Fibroblast of the conjunctiva (primary cell): ENCODE measurements around the gene PPP1CC.

ENCODE experiments used
- DNase-seq: peaks from one replicate; pipeline ENCODE4 v3.0.0-alpha.2; 2010; ENCODE audit warnings: low read depth

Gene PPP1CC

GRCh38 chr12:110687396-110688169, 55.1 kb downstream of the PPP1CC start:
- no peak for DNase-seq

- no peak for DNase-seq
These were observed 56.3 kb downstream of the PPP1CC start for GRCh38 chr12:110686294-110686903.

GRCh38 chr12:110684312-110684836, 58.3 kb downstream of the PPP1CC start:
- no peak for DNase-seq

DNA sequence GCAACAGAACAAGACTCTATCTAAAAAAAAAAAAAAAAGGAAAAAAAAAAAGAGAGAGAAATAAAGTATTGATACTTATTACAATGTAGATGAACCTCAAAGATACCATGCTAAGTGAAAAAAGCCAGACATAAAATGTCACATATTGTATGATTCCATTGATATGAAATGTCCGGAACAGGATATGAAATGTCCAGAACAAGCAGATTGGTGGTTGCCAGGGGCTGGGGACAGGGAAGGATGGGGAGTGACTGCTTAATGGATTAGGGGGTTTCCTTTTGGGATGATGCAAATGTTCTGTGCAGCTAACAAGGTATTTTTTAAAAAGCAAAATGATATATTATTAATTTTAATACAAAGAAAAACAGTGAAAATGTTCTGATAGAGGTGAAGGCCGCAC, 58.8 kb downstream of the PPP1CC start:
- DNase-seq, result no peak

DNA sequence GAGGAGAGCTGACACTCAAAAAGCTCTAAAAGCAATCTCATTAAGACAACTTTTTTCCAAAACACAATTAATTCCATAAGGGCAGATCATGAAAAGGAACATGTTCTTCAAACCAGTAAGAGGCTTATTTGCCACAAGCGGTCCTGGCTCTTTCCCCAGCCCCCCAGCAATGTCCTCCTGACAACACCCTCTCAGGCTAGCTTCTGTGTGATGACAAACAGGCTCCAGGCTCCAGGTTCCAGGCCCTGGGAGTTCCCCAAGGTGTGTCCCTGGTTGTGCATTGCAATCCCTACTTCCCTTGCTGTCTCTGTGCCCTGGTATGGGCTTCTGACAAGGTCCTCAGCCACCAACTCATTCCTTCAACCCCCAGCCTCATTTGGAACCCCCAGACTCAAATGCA, 62.7 kb downstream of the PPP1CC start:
- no peak for DNase-seq

- no peak for DNase-seq
These were observed 63.5 kb downstream of the PPP1CC start for GRCh38 chr12:110679201-110679600.

- no peak for DNase-seq
These were observed 64.7 kb downstream of the PPP1CC start for GRCh38 chr12:110677982-110678381.

DNA sequence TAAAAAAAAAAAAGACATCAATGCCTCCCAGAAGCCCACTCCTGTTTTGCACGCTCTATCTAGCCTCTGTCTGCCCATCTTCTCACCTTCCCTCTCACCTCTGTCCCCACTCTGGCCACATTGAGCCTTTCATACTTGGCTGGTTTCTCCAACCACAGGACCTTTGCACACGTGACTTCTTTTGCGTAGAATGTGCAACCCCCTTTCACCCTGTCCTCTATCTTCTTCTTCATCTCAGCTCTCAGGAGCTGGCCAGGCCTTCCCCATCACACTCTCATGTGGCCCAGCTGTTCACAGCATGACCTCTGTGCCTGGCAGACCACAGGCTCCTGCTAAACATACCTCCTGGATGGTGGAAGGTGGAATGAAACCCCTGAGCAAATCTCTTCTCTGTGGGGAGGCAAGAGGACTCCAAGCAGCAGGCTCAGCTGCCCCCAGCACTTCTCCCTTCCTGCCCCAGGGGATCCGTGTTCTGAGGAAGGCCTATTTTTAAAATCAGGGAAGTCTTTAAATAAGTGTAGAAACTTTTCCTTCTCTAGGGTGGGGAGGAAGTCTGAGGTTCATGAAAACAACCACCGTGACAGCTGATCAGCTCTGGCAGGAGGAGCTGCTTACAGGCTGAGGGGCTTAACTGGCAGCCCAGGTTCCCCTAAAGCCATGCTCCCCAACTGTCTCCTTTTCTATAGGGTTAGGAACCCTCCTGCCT, 65.3 kb downstream of the PPP1CC start:
- no peak for DNase-seq

GRCh38 chr12:110676171-110676570, 66.5 kb downstream of the PPP1CC start:
- DNase-seq, result no peak

- DNase-seq, result no peak
These were observed 72.5 kb downstream of the PPP1CC start for GRCh38 chr12:110670161-110670701.
